Uterus (tissue), 4 donors: ENCODE results near the gene SPRY4. TPM values are rescaled to one million over a fixed set of nuclear protein-coding genes. Genes with fewer than 3 reads are reported as not detected.
A peak's percentile ranks its signal among the peaks of the same experiment; 100 is the strongest.

Experiments used
- DNase-seq, 2 donors: peaks; one replicate each; pipeline ENCODE4 v3.0.0-alpha.2; 2019 to 2020
- H3K27ac ChIP-seq, 2 donors: fragments of 200-600 bp; sonication (generic); 1 replicate in 1 of 2; 2 replicates in 1 of 2; pipeline ENCODE4 v1.5.1; 2016 to 2018
- H3K27me3 ChIP-seq, 2 donors: fragments of 200-600 bp; sonication (generic); one replicate each; pipeline ENCODE4 v1.5.1; 2018 to 2019; ENCODE audit warnings: control low read depth in 1 of 2
- H3K36me3 ChIP-seq, 2 donors: fragments of 200-600 bp; sonication (generic); one replicate each; pipeline ENCODE4 v1.5.1; 2019; ENCODE audit warnings: control low read depth in 1 of 2
- H3K4me1 ChIP-seq, 2 donors: fragments of 200-600 bp; sonication (generic); one replicate each; pipeline ENCODE4 v1.5.1; 2018 to 2019; ENCODE audit warnings: control low read depth in 1 of 2
- H3K4me3 ChIP-seq, 2 donors: fragments of 200-600 bp; sonication (generic); 1 replicate in 1 of 2; 2 replicates in 1 of 2; pipeline ENCODE4 v1.5.1; 2018 to 2019; ENCODE audit warnings: mild to moderate bottlenecking in 1 of 2
- H3K9me3 ChIP-seq, 2 donors: fragments of 200-600 bp; sonication (generic); one replicate each; pipeline ENCODE4 v1.5.1; 2019; ENCODE audit warnings: control low read depth in 1 of 2
- POLR2A ChIP-seq, 2 donors: fragments of 450-650 bp; IDR thresholded peaks; one replicate each; pipeline ENCODE4 v1.6.1; 2016; ENCODE audit warnings: antibody characterized with exemption in 2 of 2, mild to moderate bottlenecking in 1 of 2, moderate library complexity in 1 of 2
- intact Hi-C: fragments of 100-400 bp; cut with DNase I; formaldehyde crosslinking; loops from one replicate; pipeline ENCODE4 v1.15.1; 2023; ENCODE audit warnings: low total_unique reads
- total RNA-seq, 4 donors: library from RNA; depleted of rRNA in 3 of 4; stranded (reverse); fragments of >200 nt in 3 of 4; gene quantifications; one replicate each; pipeline versions ENCODE4 v1.1.0 to v1.2.4, GENCODE V29; 2014 to 2023
- TF ChIP-seq, protein P1 (sequence below), 4 experiments: fragments of 200-600 bp in 2 of 4; fragments of 450-650 bp in 2 of 4; sonication (generic) in 2 of 4; IDR thresholded peaks; one replicate each; pipeline ENCODE4 v1.5.1; 2016 to 2019; ENCODE audit warnings: antibody characterized with exemption in 4 of 4, mild to moderate bottlenecking in 2 of 4, moderate library complexity in 1 of 4
- donor health status: DM: yes; HTN: yes; CAD: no.

SPRY4 gene
- total RNA-seq, 4 donors from 2014 or later: 3.1 to 14.3 (median 12.1) TPM

GRCh38 chr5:142357469-142358090 is 32.8 kb upstream of the SPRY4 start:
- H3K27me3 ChIP-seq: no peaks in the 10 kb centered on the region
- no peak for DNase-seq
- TF ChIP-seq, protein P1, sequence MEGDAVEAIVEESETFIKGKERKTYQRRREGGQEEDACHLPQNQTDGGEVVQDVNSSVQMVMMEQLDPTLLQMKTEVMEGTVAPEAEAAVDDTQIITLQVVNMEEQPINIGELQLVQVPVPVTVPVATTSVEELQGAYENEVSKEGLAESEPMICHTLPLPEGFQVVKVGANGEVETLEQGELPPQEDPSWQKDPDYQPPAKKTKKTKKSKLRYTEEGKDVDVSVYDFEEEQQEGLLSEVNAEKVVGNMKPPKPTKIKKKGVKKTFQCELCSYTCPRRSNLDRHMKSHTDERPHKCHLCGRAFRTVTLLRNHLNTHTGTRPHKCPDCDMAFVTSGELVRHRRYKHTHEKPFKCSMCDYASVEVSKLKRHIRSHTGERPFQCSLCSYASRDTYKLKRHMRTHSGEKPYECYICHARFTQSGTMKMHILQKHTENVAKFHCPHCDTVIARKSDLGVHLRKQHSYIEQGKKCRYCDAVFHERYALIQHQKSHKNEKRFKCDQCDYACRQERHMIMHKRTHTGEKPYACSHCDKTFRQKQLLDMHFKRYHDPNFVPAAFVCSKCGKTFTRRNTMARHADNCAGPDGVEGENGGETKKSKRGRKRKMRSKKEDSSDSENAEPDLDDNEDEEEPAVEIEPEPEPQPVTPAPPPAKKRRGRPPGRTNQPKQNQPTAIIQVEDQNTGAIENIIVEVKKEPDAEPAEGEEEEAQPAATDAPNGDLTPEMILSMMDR (IDR thresholded peaks at IDR 0.05): no peak
- no peak for TF ChIP-seq POLR2A (IDR thresholded peaks at IDR 0.05)
- H3K36me3 ChIP-seq: no peaks in the 10 kb centered on the region
- intact Hi-C loops: no loop called here
- H3K9me3 ChIP-seq: no peaks in the 10 kb centered on the region
- H3K4me3 ChIP-seq: peak overlapping the region; percentile 49 to 67
- no peaks in the 10 kb centered on the region for H3K4me1 ChIP-seq
- H3K27ac ChIP-seq: peak overlapping the region; percentile 95

DNA sequence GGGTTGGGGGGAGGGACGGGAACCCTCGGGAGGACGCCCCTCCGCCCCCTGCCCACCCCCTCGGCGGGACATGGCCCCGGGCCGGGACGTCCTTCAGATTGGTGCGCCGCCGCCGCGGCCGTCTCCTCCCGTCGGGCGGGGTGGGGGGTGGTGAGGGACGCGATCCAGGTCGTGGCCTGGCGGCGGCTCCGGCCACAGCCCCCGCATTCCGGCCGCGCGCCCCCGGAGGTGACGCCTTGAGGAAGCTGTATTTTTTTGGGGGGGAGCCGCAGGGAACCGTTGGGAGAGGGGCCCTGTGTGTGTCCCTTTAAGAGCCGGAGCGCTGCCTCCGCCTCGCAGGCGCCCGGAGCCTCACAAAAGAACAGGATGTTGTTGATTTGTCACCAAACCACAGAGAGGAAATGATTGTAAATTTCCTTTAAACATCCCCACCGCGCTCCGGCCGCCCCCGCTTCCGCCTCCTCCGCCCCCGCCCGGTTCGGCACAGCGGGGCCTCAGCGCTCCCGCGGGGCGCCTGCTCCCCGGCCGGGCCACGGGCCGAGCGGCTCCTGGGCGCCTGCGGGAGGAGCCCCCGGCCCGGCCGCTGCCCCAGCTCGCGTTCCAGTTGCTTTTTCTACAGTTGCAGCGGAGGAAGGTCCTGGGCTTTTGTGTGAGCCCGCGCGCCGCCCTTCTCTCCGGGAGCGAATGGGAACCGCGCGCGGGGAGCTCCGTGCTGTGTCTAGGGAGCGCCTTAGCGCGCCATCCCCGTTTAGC is 32.1 kb upstream of the SPRY4 start:
- no peaks in the 10 kb centered on the region for H3K27me3 ChIP-seq
- intact Hi-C loops: no loop called here
- peak overlapping the region; percentile 49 to 67 for H3K4me3 ChIP-seq
- no peaks in the 10 kb centered on the region for H3K36me3 ChIP-seq
- TF ChIP-seq POLR2A (IDR thresholded peaks at IDR 0.05): peak in 1 of 2 donors; percentile 75
- TF ChIP-seq, protein P1 (IDR thresholded peaks at IDR 0.05): no peak
- H3K27ac ChIP-seq: peak overlapping the region; percentile 95
- H3K9me3 ChIP-seq: no peaks in the 10 kb centered on the region
- H3K4me1 ChIP-seq: no peaks in the 10 kb centered on the region
- DNase-seq: peak; percentile 86 to 89

DNA sequence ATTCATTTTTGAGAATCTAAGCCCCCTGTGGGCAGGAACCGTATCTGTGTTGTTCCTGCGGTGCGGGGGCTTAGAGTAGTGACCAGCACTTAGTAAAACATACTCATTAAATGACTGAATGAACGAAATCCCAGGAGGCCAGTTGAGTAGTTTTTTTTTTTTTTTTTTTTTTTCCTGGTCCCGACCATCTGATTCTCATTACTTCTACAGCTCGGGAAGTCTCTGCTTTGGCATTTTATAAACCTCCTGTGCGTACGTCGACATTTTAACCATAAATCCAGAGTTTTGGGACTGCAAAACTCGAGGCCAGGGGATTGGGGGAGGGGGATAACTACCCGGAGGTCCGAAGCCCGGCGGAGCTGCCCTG is 31.5 kb upstream of the SPRY4 start:
- Histone ChIP-seq H3K36me3 (no peaks in the 10 kb centered on the region), H3K4me1 (no peaks in the 10 kb centered on the region), H3K27me3 (no peaks in the 10 kb centered on the region), H3K4me3 (peak overlapping the region; percentile 49 to 67), H3K9me3 (no peaks in the 10 kb centered on the region), H3K27ac (peak overlapping the region; percentile 95)
- DNase-seq: no peak
- TF ChIP-seq, protein P1 (IDR thresholded peaks at IDR 0.05): no peak
- no peak for TF ChIP-seq POLR2A (IDR thresholded peaks at IDR 0.05)
- intact Hi-C loops: no loop called here

DNA sequence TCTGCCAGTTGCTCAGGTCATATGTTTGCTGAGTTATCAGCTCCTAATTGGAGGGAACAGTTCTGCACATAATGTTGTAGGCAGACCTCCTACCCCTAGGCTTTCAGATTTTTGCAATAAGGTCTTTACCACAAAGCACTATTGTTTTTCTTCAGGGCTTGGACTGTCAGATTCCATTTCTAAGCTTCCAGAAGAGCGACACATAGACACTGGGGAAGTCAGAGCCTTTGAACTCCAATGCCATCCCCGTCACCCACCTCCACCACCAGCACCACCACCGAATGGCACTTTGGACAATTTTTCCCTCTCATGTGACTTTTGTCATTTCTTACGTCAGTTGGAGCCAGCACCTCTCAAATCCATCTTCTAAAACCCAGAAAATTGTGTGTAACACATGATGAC is 28.3 kb upstream of the SPRY4 start:
- DNase-seq: no peak
- H3K27ac ChIP-seq: no peak overlapping the region
- intact Hi-C loops: no loop called here

DNA sequence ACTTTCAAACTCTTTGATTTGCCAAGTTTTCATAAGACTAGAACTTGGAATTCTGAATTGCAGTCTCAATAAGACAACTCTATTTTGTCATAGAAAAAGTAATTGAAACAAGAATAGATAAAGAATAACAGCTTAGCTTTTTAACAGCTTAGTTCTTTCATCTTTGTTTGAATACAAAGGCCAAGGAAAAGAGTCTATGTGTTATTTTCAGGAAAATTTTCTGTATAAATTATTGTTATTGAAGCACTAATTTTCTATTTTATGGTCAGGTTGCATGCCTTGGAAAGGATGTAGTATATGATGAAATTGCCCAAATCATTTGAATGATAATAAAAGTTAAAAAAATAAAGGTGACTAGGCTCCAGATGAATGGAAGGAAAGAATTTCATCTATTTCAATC is 25.2 kb upstream of the SPRY4 start:
- Histone ChIP-seq H3K36me3 (no peaks in the 10 kb centered on the region), H3K4me1 (no peaks in the 10 kb centered on the region), H3K27ac (no peak overlapping the region), H3K27me3 (no peaks in the 10 kb centered on the region), H3K9me3 (peaks cover 0 to 2% of the 10 kb centered on the region in 2 donors), H3K4me3 (no peak overlapping the region)
- no peak for TF ChIP-seq POLR2A (IDR thresholded peaks at IDR 0.05)
- TF ChIP-seq, protein P1 (IDR thresholded peaks at IDR 0.05): no peak
- intact Hi-C loops: no loop called here
- DNase-seq: no peak

More for the DNA sequence above, 28.3 kb upstream of the SPRY4 start:
- Histone ChIP-seq H3K4me1 (no peaks in the 10 kb centered on the region), H3K9me3 (no peaks in the 10 kb centered on the region), H3K36me3 (no peaks in the 10 kb centered on the region), H3K4me3 (no peak overlapping the region), H3K27me3 (no peaks in the 10 kb centered on the region)
- TF ChIP-seq, protein P1 (IDR thresholded peaks at IDR 0.05): no peak
- no peak for TF ChIP-seq POLR2A (IDR thresholded peaks at IDR 0.05)
